Measurements from ENCODE around the gene SLN. TPM values are rescaled to one million over a fixed set of nuclear protein-coding genes. Genes with fewer than 3 reads are reported as not detected.
A peak's percentile ranks its signal among the peaks of the same experiment; 100 is the strongest.

SLN gene
- total RNA-seq, 1 experiment from 2014 or later, result not detected

DNA sequence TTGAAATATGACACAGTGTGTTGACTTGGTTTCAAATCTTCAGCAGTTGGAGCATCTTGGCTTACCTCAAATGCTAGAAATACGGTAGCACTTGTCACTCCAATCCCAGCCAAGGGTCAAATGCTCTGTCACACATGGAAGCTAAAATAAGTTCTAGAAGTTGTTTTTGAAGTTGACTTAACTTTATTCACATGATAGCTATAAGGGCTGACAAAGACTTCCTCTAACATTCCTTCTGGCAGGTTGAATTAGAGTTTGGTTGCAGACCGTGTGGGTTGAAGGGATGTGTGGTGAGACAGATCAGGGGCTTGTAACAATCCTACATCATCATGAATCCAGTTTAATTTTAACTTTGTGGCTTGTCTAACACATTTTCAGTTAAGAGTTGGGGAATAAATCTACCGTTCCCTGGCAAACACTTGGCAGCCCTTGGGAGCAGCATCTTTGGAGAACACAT, 4.6 kb downstream of the SLN start:
- Histone ChIP-seq H3K27ac (no peak overlapping the region), H3K27me3 (replicated peaks) (no peaks in the 10 kb centered on the region), H3K4me3 (no peak overlapping the region), H3K4me1 (replicated peaks) (peaks cover 29% of the 10 kb centered on the region), H3K9me3 (replicated peaks) (no peaks in the 10 kb centered on the region), H3K36me3 (no peaks in the 10 kb centered on the region)
- DNase-seq (ENCODE audit: low read depth in 1 of 2, low spot score in 2 of 2), result no peak

DNA sequence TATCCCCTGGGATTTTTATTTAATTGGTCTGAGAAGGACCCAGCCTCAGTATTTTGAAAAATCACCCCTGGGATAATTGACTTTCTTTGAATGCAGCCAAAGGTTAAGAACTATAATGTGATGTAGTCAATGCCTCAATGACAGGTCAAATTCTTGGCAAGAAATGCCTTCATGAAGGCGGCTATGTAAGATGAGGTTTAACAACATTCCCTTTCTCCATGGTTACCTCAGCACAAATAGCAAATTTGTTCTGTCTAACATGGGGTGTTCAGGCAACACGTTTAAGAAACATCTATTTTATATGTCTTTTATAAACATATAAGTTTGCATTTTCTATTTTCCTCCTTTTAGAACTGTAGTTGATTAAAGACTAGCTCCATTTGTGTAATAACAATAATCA, 5.3 kb downstream of the SLN start:
- no peaks in the 10 kb centered on the region for H3K36me3 ChIP-seq
- no peak for DNase-seq (ENCODE audit: low read depth in 1 of 2, low spot score in 2 of 2)
- H3K4me1 ChIP-seq (replicated peaks), result peaks cover 31% of the 10 kb centered on the region
- no peaks in the 10 kb centered on the region for H3K27me3 ChIP-seq (replicated peaks)
- H3K27ac ChIP-seq, result no peak overlapping the region
- no peak overlapping the region for H3K4me3 ChIP-seq
- no peaks in the 10 kb centered on the region for H3K9me3 ChIP-seq (replicated peaks)

DNA sequence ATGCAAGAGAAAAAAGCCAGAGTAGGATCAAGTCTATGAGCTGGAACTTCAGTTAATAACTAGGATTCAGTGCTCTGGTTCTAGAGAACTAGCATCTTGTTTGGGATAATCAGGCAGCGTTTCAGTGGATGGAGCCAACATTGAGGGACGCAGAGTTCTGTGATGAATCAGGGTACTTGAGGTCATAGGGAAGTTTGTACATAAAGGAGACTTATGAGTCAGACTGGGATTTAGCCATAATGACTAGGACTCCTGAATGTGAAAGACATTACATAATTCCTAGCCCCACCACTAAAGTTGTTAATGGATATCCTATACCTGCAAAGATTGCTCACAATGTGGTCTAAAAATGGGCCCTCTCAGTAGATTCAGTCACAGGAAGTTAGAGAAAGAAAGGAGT, 6.8 kb downstream of the SLN start:
- Histone ChIP-seq H3K36me3 (no peaks in the 10 kb centered on the region), H3K4me1 (replicated peaks) (peaks cover 31% of the 10 kb centered on the region), H3K4me3 (no peak overlapping the region), H3K9me3 (replicated peaks) (no peaks in the 10 kb centered on the region), H3K27ac (peak overlapping the region; percentile 60), H3K27me3 (replicated peaks) (no peaks in the 10 kb centered on the region)
- peak; percentile 40 for DNase-seq (ENCODE audit: low read depth in 1 of 2, low spot score in 2 of 2)

DNA sequence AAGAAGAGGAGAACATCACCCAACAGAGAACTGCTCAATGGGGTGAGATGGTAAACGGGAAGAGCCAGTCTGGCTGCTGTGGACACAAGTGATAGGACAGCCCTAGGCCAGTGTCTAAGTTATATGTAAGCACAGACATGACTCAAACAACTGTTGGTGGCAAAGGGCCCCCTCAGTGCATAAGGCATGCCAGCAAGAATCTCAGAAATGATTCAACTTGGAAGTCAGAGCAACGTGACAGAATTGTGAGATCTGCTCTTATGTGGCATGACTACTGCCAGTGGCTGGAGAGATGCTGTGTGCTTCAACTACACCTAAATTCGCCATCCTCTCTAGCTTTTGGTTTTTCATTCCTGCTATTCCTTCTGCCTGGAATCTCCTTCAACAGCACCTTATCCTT, 7.4 kb downstream of the SLN start:
- Histone ChIP-seq H3K27ac (peak overlapping the region; percentile 60), H3K36me3 (no peaks in the 10 kb centered on the region), H3K27me3 (replicated peaks) (no peaks in the 10 kb centered on the region), H3K4me3 (no peak overlapping the region), H3K4me1 (replicated peaks) (peaks cover 31% of the 10 kb centered on the region), H3K9me3 (replicated peaks) (no peaks in the 10 kb centered on the region)
- peak; percentile 43 to 48 for DNase-seq (ENCODE audit: low read depth in 1 of 2, low spot score in 2 of 2)

DNA sequence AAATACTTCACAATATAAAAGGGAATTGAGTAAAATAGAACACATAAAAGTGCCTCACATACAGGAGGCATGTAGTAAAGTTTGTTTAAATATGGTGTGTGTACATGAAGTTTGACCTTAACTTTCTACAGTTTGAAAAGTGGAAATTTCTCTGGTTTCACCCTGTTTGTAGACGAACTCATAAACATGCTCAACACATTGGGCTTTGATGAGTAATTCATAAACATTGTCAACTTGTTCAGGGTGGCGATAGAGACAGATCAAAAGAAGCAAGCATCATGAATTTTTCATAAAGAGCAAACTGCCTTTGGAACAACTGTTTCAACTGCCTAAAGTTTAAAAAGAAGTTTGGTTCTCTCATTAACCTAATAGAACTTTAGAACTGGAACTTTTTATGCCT, 9.1 kb downstream of the SLN start:
- Histone ChIP-seq H3K27ac (peak overlapping the region; percentile 21; the same call in 1 of the 2 replicates), H3K4me1 (replicated peaks) (peaks cover 31% of the 10 kb centered on the region), H3K27me3 (replicated peaks) (no peaks in the 10 kb centered on the region), H3K9me3 (replicated peaks) (no peaks in the 10 kb centered on the region), H3K4me3 (no peak overlapping the region), H3K36me3 (no peaks in the 10 kb centered on the region)
- peak in 1 of 2 experiments; percentile 16 for DNase-seq (ENCODE audit: low read depth in 1 of 2, low spot score in 2 of 2)

DNA sequence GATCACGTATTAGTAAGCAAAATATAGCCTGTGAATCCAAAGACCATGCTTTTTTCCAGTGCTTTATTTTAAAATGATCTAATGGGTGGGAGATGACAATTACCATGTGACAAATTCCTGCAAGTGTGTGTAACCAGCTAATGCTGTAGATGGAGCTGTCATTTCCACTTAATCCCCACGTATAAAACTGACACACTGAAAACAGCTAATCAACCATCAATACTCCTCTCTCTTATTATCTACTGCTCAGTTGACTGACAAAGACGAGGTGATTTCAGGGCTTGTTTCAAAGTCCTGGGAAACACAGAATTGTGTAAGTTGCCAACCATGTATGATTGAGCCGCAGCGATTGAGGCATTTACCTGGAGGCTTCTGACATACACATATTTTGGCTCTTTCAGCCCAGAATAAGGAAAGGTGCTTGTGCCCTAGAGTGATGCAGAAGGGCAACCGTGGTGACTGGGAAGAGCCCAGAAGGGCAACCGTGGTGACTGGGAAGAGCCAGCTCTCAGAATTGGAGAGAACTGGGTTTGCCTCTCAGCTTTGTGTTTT, 9.7 kb downstream of the SLN start:
- Histone ChIP-seq H3K9me3 (replicated peaks) (no peaks in the 10 kb centered on the region), H3K4me1 (replicated peaks) (peaks cover 31% of the 10 kb centered on the region), H3K27me3 (replicated peaks) (no peaks in the 10 kb centered on the region), H3K27ac (0 out of 2 replicates have a peak overlapping the region, but pooled peaks have one; percentile 21), H3K36me3 (no peaks in the 10 kb centered on the region), H3K4me3 (no peak overlapping the region)
- DNase-seq (ENCODE audit: low read depth in 1 of 2, low spot score in 2 of 2), result no peak

DNA sequence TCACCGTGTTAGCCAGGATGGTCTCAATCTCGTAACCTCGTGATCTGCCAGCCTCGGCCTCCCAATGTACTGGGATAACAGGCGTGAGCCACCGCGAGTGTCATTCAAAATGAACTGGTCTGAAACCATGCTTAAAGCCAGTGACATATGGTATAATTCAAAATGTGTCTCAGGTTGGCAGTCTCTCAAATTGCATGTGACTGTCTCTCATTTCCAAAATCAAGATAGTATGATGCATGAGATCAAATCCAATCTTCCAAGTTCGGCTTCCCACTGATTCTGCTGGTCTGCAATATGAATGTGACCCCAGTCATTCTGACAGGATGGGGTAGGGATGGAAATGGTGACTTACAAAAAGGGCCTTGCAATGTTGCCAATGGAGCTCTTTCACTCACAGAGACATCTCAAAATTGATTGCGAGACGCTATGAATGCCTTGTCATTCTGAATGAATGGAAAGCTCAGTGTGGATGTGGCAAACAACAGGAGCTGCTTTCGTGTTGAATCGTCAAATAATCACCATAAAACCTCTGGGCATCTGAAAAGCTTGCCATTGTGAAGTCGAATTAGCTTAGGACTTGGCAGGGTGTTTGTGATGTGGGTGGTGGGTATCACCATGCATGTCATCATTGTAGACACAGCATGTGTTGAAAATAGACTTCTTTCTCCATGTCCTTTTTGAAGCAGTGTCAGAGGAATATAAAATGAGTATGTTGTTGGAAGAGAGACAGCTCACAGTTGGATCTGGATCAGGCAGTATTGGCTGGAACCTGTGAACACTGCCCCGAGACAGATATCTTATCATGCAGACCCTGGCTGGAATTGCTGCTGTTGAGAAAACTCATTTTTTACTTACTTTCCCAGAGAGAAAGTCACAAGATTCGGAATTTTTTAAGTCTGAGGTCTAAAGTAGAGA, 12.2 kb downstream of the SLN start:
- no peak for DNase-seq (ENCODE audit: low read depth in 1 of 2, low spot score in 2 of 2)
- Histone ChIP-seq H3K4me1 (replicated peaks) (peaks cover 36% of the 10 kb centered on the region), H3K4me3 (no peak overlapping the region), H3K9me3 (replicated peaks) (no peaks in the 10 kb centered on the region), H3K27me3 (replicated peaks) (no peaks in the 10 kb centered on the region), H3K27ac (no peak overlapping the region), H3K36me3 (no peaks in the 10 kb centered on the region)

DNA sequence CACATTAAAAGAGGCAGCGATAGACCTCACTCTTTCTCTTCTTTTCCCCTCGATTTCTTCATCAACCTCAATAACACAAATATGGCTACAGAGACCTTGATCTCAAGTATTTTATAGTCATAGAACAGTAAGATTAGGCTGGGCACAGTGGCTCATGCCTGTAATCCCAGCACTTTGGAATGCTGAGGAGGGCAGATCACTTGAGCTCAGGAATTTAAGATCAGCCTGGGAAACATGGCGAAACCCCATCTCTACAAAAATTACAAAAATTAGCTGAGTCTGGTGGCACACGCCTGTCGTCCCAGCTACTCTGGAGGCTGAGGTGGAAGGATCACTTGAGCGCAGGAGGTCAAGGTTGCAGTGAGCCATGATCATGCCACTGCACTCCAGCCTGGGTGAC, 14.6 kb downstream of the SLN start:
- peaks cover 14% of the 10 kb centered on the region for H3K4me1 ChIP-seq (replicated peaks)
- H3K4me3 ChIP-seq, result no peak overlapping the region
- no peaks in the 10 kb centered on the region for H3K9me3 ChIP-seq (replicated peaks)
- no peaks in the 10 kb centered on the region for H3K36me3 ChIP-seq
- H3K27ac ChIP-seq, result no peak overlapping the region
- no peak for DNase-seq (ENCODE audit: low read depth in 1 of 2, low spot score in 2 of 2)
- H3K27me3 ChIP-seq (replicated peaks), result no peaks in the 10 kb centered on the region

DNA sequence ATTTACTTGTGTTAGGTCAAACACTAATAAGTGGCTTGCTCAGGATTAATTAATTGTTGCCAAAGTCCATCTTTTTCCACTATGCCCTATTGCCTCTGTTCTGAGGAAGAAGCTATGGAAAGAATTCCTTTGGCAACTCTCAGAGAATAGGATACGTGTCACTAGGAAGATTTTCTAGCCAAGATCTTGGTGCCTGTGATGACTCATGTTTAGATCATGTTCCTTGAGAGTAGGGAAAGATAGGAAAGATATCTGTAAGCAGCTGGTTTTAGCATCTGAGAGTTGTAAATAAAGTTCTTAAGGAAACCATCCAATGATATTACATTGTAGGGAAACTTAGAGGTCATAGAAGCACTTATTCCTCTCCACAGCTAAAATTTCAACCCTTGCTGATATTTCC, 15.7 kb downstream of the SLN start:
- DNase-seq (ENCODE audit: low read depth in 1 of 2, low spot score in 2 of 2), result peak in 1 of 2 experiments; percentile 72
- Histone ChIP-seq H3K9me3 (replicated peaks) (no peaks in the 10 kb centered on the region), H3K27ac (peak overlapping the region; percentile 65), H3K4me1 (replicated peaks) (peaks cover 12% of the 10 kb centered on the region), H3K27me3 (replicated peaks) (no peaks in the 10 kb centered on the region), H3K4me3 (no peak overlapping the region), H3K36me3 (no peaks in the 10 kb centered on the region)

DNA sequence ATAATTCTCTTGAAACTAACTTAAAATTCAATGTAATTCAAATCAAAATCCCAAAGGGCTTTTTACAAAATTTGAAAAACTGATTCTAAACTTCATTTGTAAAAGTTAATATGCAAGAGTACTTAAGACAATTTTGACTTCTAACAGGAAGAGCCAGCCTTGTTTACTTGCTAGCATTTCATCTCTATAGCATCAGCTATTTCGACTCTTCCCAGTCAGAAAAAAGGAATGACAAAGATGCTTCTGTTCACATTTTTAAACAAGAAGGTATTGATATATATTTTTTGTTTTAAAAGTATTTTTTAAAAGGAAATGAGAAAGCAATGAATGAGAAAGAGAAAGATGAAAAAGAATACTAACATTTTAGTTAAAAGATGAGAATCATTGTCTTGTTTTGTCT, 16.4 kb downstream of the SLN start:
- Histone ChIP-seq H3K27me3 (replicated peaks) (no peaks in the 10 kb centered on the region), H3K36me3 (no peaks in the 10 kb centered on the region), H3K9me3 (replicated peaks) (no peaks in the 10 kb centered on the region), H3K27ac (peak overlapping the region; percentile 65), H3K4me1 (replicated peaks) (peaks cover 12% of the 10 kb centered on the region), H3K4me3 (no peak overlapping the region)
- peak in 1 of 2 experiments; percentile 16 for DNase-seq (ENCODE audit: low read depth in 1 of 2, low spot score in 2 of 2)

DNA sequence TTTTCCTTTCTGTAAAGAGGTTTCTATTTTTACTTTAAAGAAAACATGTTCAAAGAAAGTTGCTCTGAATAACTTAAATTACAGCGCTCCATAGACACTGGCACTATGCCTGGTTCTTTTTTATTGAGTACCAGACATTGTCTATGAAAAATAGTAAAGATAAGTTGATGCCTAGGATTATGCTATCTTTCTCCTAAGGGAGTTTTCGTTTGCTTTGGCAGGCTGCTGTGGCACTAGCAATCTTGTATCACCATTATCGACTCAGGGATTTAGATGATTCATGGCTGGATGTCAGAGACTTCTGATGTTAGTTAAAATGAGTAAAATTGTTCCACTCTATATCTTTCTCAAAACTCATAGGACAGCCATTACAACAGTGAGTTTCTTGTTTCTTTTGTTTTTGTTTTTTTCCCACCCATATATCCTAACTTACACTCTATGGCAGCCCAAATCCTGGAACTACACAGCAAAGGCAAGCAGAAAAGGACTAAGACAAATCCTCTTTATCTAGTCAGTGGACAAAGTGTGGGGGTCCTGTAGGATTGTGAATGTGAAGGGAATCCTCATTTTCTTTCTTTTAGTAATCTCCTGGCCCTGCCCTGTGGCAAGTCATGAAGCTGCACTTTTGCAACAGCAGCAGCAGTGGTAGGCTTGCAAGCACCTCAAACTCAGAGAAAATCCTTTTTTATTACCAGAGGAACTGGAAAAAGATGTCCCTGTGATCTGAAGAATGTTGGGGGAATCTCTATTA, 20.7 kb downstream of the SLN start:
- H3K4me1 ChIP-seq (replicated peaks), result peaks cover 4% of the 10 kb centered on the region; the same call in 1 of the 2 replicates
- no peak for DNase-seq (ENCODE audit: low read depth in 1 of 2, low spot score in 2 of 2)
- no peak overlapping the region for H3K4me3 ChIP-seq
- no peaks in the 10 kb centered on the region for H3K36me3 ChIP-seq
- H3K27me3 ChIP-seq (replicated peaks), result no peaks in the 10 kb centered on the region
- H3K9me3 ChIP-seq (replicated peaks), result no peaks in the 10 kb centered on the region
- H3K27ac ChIP-seq, result no peak overlapping the region

DNA sequence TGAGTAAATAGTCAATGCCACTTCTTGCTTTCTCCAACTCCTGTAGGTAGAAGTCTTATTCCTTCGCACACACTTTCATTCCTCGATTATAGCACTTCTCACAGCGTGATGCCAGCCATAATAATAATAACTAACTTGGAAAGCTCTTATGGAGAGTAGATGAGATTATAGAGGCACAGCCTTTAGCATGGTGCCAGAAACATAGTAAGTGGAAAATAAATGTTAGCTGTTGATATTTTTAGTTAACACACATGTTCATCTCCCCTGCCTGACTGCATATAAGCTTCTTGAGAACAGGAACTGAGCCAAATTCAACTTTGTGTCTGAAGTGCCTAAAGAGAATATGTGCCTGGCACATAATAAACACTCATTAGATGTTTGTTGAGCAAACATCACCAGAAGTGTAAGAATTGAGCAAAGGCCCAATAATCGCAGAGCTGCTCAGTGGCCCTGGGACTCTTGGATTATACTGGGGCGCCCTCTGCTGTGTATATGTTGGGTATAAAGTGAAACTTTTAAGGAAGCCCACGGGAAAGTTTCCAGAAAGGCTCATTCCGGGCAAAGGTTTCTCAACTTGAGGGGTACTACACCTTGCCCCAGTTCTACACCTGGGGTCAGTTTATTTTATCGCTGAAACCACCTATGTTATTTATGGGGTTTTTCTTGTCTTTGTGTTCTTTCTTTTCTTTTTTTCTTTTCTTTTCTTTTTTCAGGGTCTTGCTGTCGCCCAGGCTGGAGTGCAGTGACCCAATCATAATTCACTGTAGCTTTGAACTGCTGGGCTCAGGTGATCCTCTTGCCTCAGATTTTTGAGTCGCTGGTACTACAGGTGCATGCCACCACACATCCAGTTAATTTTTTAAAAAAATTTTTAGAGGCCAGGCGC, 22.3 kb downstream of the SLN start:
- H3K9me3 ChIP-seq (replicated peaks), result no peaks in the 10 kb centered on the region
- no peaks in the 10 kb centered on the region for H3K36me3 ChIP-seq
- no peak overlapping the region for H3K27ac ChIP-seq
- no peaks in the 10 kb centered on the region for H3K27me3 ChIP-seq (replicated peaks)
- no peak overlapping the region for H3K4me3 ChIP-seq
- DNase-seq (ENCODE audit: low read depth in 1 of 2, low spot score in 2 of 2), result peak; percentile 14 to 50
- H3K4me1 ChIP-seq (replicated peaks), result no peaks in the 10 kb centered on the region

DNA sequence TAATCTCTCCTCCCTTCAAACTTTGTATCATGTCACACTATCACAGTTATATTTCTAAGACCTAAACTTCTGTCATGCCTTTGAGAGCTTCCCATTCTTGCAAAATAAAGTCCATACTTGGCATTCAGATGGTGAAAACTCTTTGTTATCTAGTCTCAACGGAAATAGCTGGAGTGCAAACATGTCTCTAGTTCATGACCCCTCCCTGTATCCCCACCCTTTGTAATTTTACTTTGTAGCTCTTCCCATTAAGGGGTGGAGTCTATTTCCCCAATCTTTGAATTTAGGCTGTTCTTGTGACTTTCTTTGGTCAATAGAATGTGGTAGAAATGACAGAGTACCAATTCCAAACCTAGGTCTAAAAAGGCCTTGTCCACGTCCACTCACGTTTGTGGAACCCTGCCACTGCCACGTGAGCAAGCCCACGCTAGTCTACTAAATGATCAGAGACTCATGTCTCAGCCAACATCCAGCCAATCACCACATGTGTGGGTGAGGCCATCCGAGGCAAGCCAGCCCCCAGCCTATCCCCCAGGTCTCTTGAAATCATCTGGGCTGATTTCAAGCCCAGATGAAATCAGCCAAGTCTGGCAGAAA, 23.4 kb downstream of the SLN start:
- no peaks in the 10 kb centered on the region for H3K27me3 ChIP-seq (replicated peaks)
- DNase-seq (ENCODE audit: low read depth in 1 of 2, low spot score in 2 of 2), result no peak
- H3K4me3 ChIP-seq, result no peak overlapping the region
- no peaks in the 10 kb centered on the region for H3K4me1 ChIP-seq (replicated peaks)
- no peak overlapping the region for H3K27ac ChIP-seq
- no peaks in the 10 kb centered on the region for H3K9me3 ChIP-seq (replicated peaks)
- no peaks in the 10 kb centered on the region for H3K36me3 ChIP-seq
